ENCODE results near the gene TRIP12.
"Not testable (repeated sequence)": the region's sequence is repeated elsewhere in the genome, so short reads cannot be mapped to it uniquely, and the experiment has no call there.

TRIP12 gene

GRCh38 chr2:229874647-229875046 lies 47.2 kb downstream of the TRIP12 start:
- DNase-seq: no peak

- DNase-seq: no peak
Measured at GRCh38 chr2:229873123-229873581, 48.7 kb downstream of the TRIP12 start.

- no peak for DNase-seq
Measured at GRCh38 chr2:229870903-229871656, 50.7 kb downstream of the TRIP12 start.

- DNase-seq: no peak
Measured at GRCh38 chr2:229869226-229869625, 52.6 kb downstream of the TRIP12 start.

- no peak for DNase-seq
Measured at GRCh38 chr2:229868794-229869193, 53.0 kb downstream of the TRIP12 start.

GRCh38 chr2:229865033-229865432 lies 56.8 kb downstream of the TRIP12 start:
- no peak for DNase-seq

GRCh38 chr2:229861431-229861830 lies 60.4 kb downstream of the TRIP12 start:
- no peak for DNase-seq

- DNase-seq: no peak
Measured at GRCh38 chr2:229860334-229860733, 61.5 kb downstream of the TRIP12 start.

GRCh38 chr2:229858351-229858750 lies 63.5 kb downstream of the TRIP12 start:
- DNase-seq: no peak

- no peak for DNase-seq
Measured at GRCh38 chr2:229857634-229858033, 64.2 kb downstream of the TRIP12 start.

GRCh38 chr2:229856413-229856812 lies 65.4 kb downstream of the TRIP12 start:
- DNase-seq: no peak

- no peak for DNase-seq
Measured at GRCh38 chr2:229855116-229855515, 66.7 kb downstream of the TRIP12 start.

- DNase-seq: no peak
Measured at GRCh38 chr2:229852565-229852964, 69.2 kb downstream of the TRIP12 start.

GRCh38 chr2:229851870-229852269 lies 69.9 kb downstream of the TRIP12 start:
- DNase-seq: no peak

GRCh38 chr2:229850355-229851275 lies 71.2 kb downstream of the TRIP12 start:
- not testable (repeated sequence) for DNase-seq

- DNase-seq: no peak
Measured at GRCh38 chr2:229849073-229849472, 72.7 kb downstream of the TRIP12 start.

GRCh38 chr2:229843613-229844012 lies 78.2 kb downstream of the TRIP12 start:
- no peak for DNase-seq

GRCh38 chr2:229838729-229839128 lies 83.1 kb downstream of the TRIP12 start:
- no peak for DNase-seq

- peak in 3 of 51 donors; percentile 2 to 23 (median 11) for DNase-seq
Measured at GRCh38 chr2:229836847-229837246, 85.0 kb downstream of the TRIP12 start.

- DNase-seq: no peak
Measured at GRCh38 chr2:229835596-229836283, 86.1 kb downstream of the TRIP12 start.

- DNase-seq: not testable (repeated sequence)
Measured at GRCh38 chr2:229834368-229834767, 87.4 kb downstream of the TRIP12 start.

GRCh38 chr2:229832510-229832898 lies 89.3 kb downstream of the TRIP12 start:
- no peak for DNase-seq
